Stimulated activated CD8-positive, alpha-beta memory T cell treated with anti-CD3 and anti-CD28 coated beads, Interleukin-4, amount 100 ng/mL, for 4 hours (primary cell): ENCODE measurements around the gene MRPS6.

ENCODE experiments used
- DNase-seq, 2 donors: peaks; one replicate each; pipeline ENCODE4 v3.0.0-alpha.2; 2020; ENCODE audit warnings: low read depth in 2 of 2, low spot score in 1 of 2

Gene MRPS6

GRCh38 chr21:34131586-34131985 is 58.2 kb downstream of the MRPS6 start:
- DNase-seq = no peak

GRCh38 chr21:34132202-34132601 is 58.8 kb downstream of the MRPS6 start:
- no peak for DNase-seq

GRCh38 chr21:34132926-34133325 is 59.5 kb downstream of the MRPS6 start:
- no peak for DNase-seq

GRCh38 chr21:34133392-34133791 is 60.0 kb downstream of the MRPS6 start:
- DNase-seq = no peak

GRCh38 chr21:34133802-34134201 is 60.4 kb downstream of the MRPS6 start:
- DNase-seq = no peak

GRCh38 chr21:34135330-34135729 is 62.0 kb downstream of the MRPS6 start:
- DNase-seq = no peak

- DNase-seq = no peak
These were observed 68.0 kb downstream of the MRPS6 start for GRCh38 chr21:34141373-34141772.

GRCh38 chr21:34143685-34144182 is 70.4 kb downstream of the MRPS6 start:
- no peak for DNase-seq

- no peak for DNase-seq
These were observed 70.8 kb downstream of the MRPS6 start for GRCh38 chr21:34144224-34144623.

- DNase-seq = no peak
These were observed 74.5 kb downstream of the MRPS6 start for GRCh38 chr21:34147792-34148418.

GRCh38 chr21:34148419-34148804 is 75.0 kb downstream of the MRPS6 start:
- DNase-seq = no peak

- no peak for DNase-seq
These were observed 75.6 kb downstream of the MRPS6 start for GRCh38 chr21:34148826-34149558.

GRCh38 chr21:34152500-34152899 is 79.1 kb downstream of the MRPS6 start:
- no peak for DNase-seq

- DNase-seq = no peak
These were observed 81.5 kb downstream of the MRPS6 start for GRCh38 chr21:34154878-34155277.

GRCh38 chr21:34156957-34157356 is 83.6 kb downstream of the MRPS6 start:
- no peak for DNase-seq

GRCh38 chr21:34157521-34157920 is 84.1 kb downstream of the MRPS6 start:
- DNase-seq = no peak

- DNase-seq = no peak
These were observed 85.8 kb downstream of the MRPS6 start for GRCh38 chr21:34158866-34159835.

GRCh38 chr21:34166468-34166867 is 93.1 kb downstream of the MRPS6 start:
- DNase-seq = no peak

- DNase-seq = no peak
These were observed 97.5 kb downstream of the MRPS6 start for GRCh38 chr21:34170886-34171285.

- no peak for DNase-seq
These were observed 101.1 kb downstream of the MRPS6 start for GRCh38 chr21:34174470-34174869.

- DNase-seq = no peak
These were observed 103.1 kb downstream of the MRPS6 start for GRCh38 chr21:34176448-34176847.
